ENCODE results near the gene CAPN5. TPM values are rescaled to one million over a fixed set of nuclear protein-coding genes. Genes with fewer than 3 reads are reported as not detected.

CAPN5 gene
- total RNA-seq, 1 donor from 2014 or later = 7.9 TPM

GRCh38 chr11:77026743-77027142 is 40.0 kb upstream of the CAPN5 start:
- no peak for TF ChIP-seq CTCF (IDR thresholded peaks at IDR 0.05)
- intact Hi-C loops (cut with DNase I) = no loop called here
- DNase-seq (ENCODE audit: low spot score in 2 of 2) = no peak
- Histone ChIP-seq H3K4me3 (no peak overlapping the region), H3K4me1 (no peaks in the 10 kb centered on the region), H3K27ac (no peak overlapping the region), H3K36me3 (no peaks in the 10 kb centered on the region), H3K9me3 (no peaks in the 10 kb centered on the region), H3K27me3 (no peaks in the 10 kb centered on the region)

GRCh38 chr11:77027275-77027674 is 39.5 kb upstream of the CAPN5 start:
- Histone ChIP-seq H3K27ac (no peak overlapping the region), H3K4me3 (no peak overlapping the region), H3K27me3 (no peaks in the 10 kb centered on the region), H3K36me3 (no peaks in the 10 kb centered on the region), H3K9me3 (no peaks in the 10 kb centered on the region), H3K4me1 (no peaks in the 10 kb centered on the region)
- intact Hi-C loops (cut with DNase I) = no loop called here
- no peak for TF ChIP-seq CTCF (IDR thresholded peaks at IDR 0.05)
- DNase-seq (ENCODE audit: low spot score in 2 of 2) = no peak

- no peaks in the 10 kb centered on the region for H3K4me1 ChIP-seq
- H3K27me3 ChIP-seq = no peaks in the 10 kb centered on the region
- H3K27ac ChIP-seq = no peak overlapping the region
- H3K9me3 ChIP-seq = no peaks in the 10 kb centered on the region
- H3K4me3 ChIP-seq = no peak overlapping the region
- no peak for DNase-seq (ENCODE audit: low spot score in 2 of 2)
- no peak for TF ChIP-seq CTCF (IDR thresholded peaks at IDR 0.05)
- no peaks in the 10 kb centered on the region for H3K36me3 ChIP-seq
- intact Hi-C loops (cut with DNase I) = no loop called here
Observed at GRCh38 chr11:77029829-77030228, 36.9 kb upstream of the CAPN5 start.

- no peaks in the 10 kb centered on the region for H3K27me3 ChIP-seq
- H3K36me3 ChIP-seq = no peaks in the 10 kb centered on the region
- no peaks in the 10 kb centered on the region for H3K9me3 ChIP-seq
- H3K4me3 ChIP-seq = no peak overlapping the region
- no peak for TF ChIP-seq CTCF (IDR thresholded peaks at IDR 0.05)
- intact Hi-C loops (cut with DNase I) = no loop called here
- no peaks in the 10 kb centered on the region for H3K4me1 ChIP-seq
- no peak for DNase-seq (ENCODE audit: low spot score in 2 of 2)
- H3K27ac ChIP-seq = no peak overlapping the region
Observed at GRCh38 chr11:77030834-77031414, 35.8 kb upstream of the CAPN5 start.

DNA sequence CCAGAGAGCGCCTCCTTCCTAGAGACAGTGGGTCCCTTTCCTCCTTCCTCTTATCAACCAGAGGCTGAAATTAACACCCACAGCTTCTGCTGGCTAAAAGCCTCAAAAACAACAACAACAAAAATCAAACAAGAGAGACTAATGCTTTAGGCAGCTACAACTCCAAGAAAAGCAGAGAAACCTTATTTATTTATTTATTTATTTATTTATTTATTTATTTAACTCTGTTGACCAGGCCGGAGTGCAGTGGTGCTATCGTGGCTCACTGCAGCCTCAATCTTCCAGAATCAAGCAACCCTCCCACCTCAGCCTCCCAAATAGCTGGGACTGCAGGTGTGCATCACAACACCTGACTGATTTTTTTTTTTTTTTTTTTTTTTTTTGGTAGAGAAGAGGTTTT is 35.2 kb upstream of the CAPN5 start:
- no peak for TF ChIP-seq CTCF (IDR thresholded peaks at IDR 0.05)
- Histone ChIP-seq H3K27ac (no peak overlapping the region), H3K4me1 (no peaks in the 10 kb centered on the region), H3K9me3 (no peaks in the 10 kb centered on the region), H3K36me3 (no peaks in the 10 kb centered on the region), H3K4me3 (no peak overlapping the region), H3K27me3 (no peaks in the 10 kb centered on the region)
- intact Hi-C loops (cut with DNase I) = no loop called here
- no peak for DNase-seq (ENCODE audit: low spot score in 2 of 2)

GRCh38 chr11:77035039-77035438 is 31.7 kb upstream of the CAPN5 start:
- no peaks in the 10 kb centered on the region for H3K9me3 ChIP-seq
- H3K4me3 ChIP-seq = no peak overlapping the region
- no peaks in the 10 kb centered on the region for H3K4me1 ChIP-seq
- TF ChIP-seq CTCF (IDR thresholded peaks at IDR 0.05) = no peak
- no peak for DNase-seq (ENCODE audit: low spot score in 2 of 2)
- no peaks in the 10 kb centered on the region for H3K36me3 ChIP-seq
- no peak overlapping the region for H3K27ac ChIP-seq
- intact Hi-C loops (cut with DNase I) = no loop called here
- H3K27me3 ChIP-seq = no peaks in the 10 kb centered on the region

Data from ascending aorta (tissue), 2 donors.